Heart right ventricle (tissue), 16 donors: Measurements from ENCODE around the gene ANO2. TPM values are rescaled to one million over a fixed set of nuclear protein-coding genes. Genes with fewer than 3 reads are reported as not detected.

Experiments used
- ATAC-seq, 8 donors: fragments of 200-7000 bp; cut with Tn5 transposase; one replicate each; pipeline ENCODE4 v1.9.1; 2020; ENCODE audit warnings: mild to moderate bottlenecking in 8 of 8, moderate library complexity in 8 of 8, moderate number of reproducible peaks in 1 of 8
- DNase-seq, 2 donors: peaks; one replicate each; pipeline ENCODE4 v3.0.0-alpha.2; 2020
- H3K27ac ChIP-seq, 10 donors: fragments of 200-600 bp; sonication (generic) in 2 of 10; one replicate each; pipeline versions ENCODE4 v1.5.0 to v1.8.0; 2020 to 2022; ENCODE audit warnings: mild to moderate bottlenecking in 3 of 10
- H3K27me3 ChIP-seq, 7 donors: fragments of 200-600 bp; one replicate each; pipeline ENCODE4 v1.8.0; 2021 to 2022; ENCODE audit warnings: mild to moderate bottlenecking in 2 of 7
- H3K36me3 ChIP-seq, 9 donors: fragments of 200-600 bp; sonication (generic) in 1 of 9; one replicate each; pipeline versions ENCODE4 v1.5.0 to v1.8.0; 2020 to 2022; ENCODE audit warnings: mild to moderate bottlenecking in 2 of 9
- H3K4me1 ChIP-seq, 9 donors: fragments of 200-600 bp; sonication (generic) in 1 of 9; one replicate each; pipeline versions ENCODE4 v1.5.0 to v1.8.0; 2020 to 2022; ENCODE audit warnings: mild to moderate bottlenecking in 4 of 9
- H3K4me3 ChIP-seq, 10 donors: fragments of 200-600 bp; sonication (generic) in 2 of 10; one replicate each; pipeline versions ENCODE4 v1.5.0 to v1.8.0; 2020 to 2022; ENCODE audit warnings: mild to moderate bottlenecking in 7 of 10, moderate library complexity in 2 of 10
- H3K9me3 ChIP-seq, 11 donors: fragments of 200-600 bp in 10 of 11; sonication (generic) in 2 of 11; one replicate each; pipeline versions ENCODE4 v1.5.0 to v1.8.0; 2013 to 2022; ENCODE audit warnings: mild to moderate bottlenecking in 2 of 11, control low read depth in 1 of 11, moderate library complexity in 1 of 11
- WGBS, 2 donors: extraction: QIAGEN DNeasy Blood & Tissue Kit; methylation state at CpG; one replicate each; pipeline ENCODE4 v1.1.7; 2013; ENCODE audit warnings: inconsistent platforms in 1 of 2; 5-methylcytosine and 5-hydroxymethylcytosine counted together
- intact Hi-C, 10 donors: fragments of 100-400 bp; cut with DNase I; formaldehyde crosslinking; loops; one replicate each; pipeline versions ENCODE4 v1.11.1 to v1.14.2; 2022
- polyA plus RNA-seq, 2 donors: library from polyadenylated mRNA; stranded (reverse); fragments of 200-250 nt; gene quantifications; one replicate each; pipeline ENCODE4 v1.2.3, GENCODE V29; 2013
- total RNA-seq, 10 donors: library from RNA; stranded (reverse); fragmentation: NEBNext Ultra II Directional in 3 of 10; extraction: Animal tissue kit (Norgen Biotek cat#: 25700) in 3 of 10; gene quantifications; one replicate each; pipeline versions ENCODE4 v1.2.1 to v1.2.4, GENCODE V29; 2021 to 2023
- TF ChIP-seq, protein P1 (sequence below), 9 donors: fragments of 200-600 bp; sonication (generic) in 2 of 9; IDR thresholded peaks; one replicate each; pipeline versions ENCODE4 v1.5.0 to v1.8.0; 2021 to 2022; ENCODE audit warnings: antibody characterized with exemption in 9 of 9, mild to moderate bottlenecking in 5 of 9, moderate library complexity in 1 of 9
- donor health status: Arrhythmogenic right ventricular cardiomyopathy.
- donor health status: ischemic (EF 13 %, LVEDD 7.1; RV severe dilation, severe dysfunction).
- donor health status: healthy with polysubstance abuse.
- donor health status: DM: no; HTN: yes; CAD: no.
- donor health status: DM: no; HTN: no; CAD: no.
- donor health status: ischemic (EF 25% LVEDD 6.9; RV normal size, moderate dysfunction).
- donor health status: ischemic (EF 25% LVEDD 5.7; RV mildly dilated, moderate dysfunction).
- donor health status: healthy.
- donor health status: DM: yes; HTN: yes; CAD: no.
- donor health status: Ischemic cardiomyopathy.
- donor health status: ischemic (EF 35%, LVEDD 5.7; RV mildly dilated, moderate dysfunction).
- donor health status: nonischemic (EF 11% LVEDD 7.7; RV severe dilation, severe dysfunction).
- donor health status: DM: yes; HTN: yes; CAD: no.
- donor health status: PGD.
- donor health status: ischemic (EF 29% LVEDD 5.4; RV normal size, mild dysfunction).
- donor health status: nonischemic (EF 23%, LVEDD 6.1; RV moderate dilation, normal function).

ANO2 gene
- total and polyA plus RNA-seq, 12 donors: 4.0 to 15.2 (median 12.0) TPM

DNA sequence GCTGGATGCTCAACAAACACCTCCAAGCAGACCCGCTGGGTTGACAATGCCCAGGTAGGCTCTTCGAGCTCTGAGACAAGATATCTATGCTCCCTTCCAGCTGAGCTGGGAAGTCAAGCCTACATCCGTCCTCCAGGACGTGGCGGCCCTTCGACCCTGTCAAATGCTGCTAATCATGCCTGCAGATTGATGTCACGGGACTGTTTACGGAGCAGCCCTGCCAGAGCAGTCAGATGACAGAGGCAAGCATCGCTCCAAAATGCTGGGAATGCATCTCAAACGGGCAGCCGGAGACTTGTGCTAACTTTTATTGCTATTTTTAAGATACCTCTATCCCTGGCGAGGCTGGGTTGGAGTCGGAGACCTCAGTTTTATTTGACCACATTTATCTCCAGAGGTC is 373.9 kb downstream of the ANO2 start:
- H3K4me1 ChIP-seq: peaks cover 0 to 37% (median 8%) of the 10 kb centered on the region in 9 donors
- H3K36me3 ChIP-seq: peaks cover 0 to 18% (median 0%) of the 10 kb centered on the region in 9 donors
- TF ChIP-seq, protein P1, sequence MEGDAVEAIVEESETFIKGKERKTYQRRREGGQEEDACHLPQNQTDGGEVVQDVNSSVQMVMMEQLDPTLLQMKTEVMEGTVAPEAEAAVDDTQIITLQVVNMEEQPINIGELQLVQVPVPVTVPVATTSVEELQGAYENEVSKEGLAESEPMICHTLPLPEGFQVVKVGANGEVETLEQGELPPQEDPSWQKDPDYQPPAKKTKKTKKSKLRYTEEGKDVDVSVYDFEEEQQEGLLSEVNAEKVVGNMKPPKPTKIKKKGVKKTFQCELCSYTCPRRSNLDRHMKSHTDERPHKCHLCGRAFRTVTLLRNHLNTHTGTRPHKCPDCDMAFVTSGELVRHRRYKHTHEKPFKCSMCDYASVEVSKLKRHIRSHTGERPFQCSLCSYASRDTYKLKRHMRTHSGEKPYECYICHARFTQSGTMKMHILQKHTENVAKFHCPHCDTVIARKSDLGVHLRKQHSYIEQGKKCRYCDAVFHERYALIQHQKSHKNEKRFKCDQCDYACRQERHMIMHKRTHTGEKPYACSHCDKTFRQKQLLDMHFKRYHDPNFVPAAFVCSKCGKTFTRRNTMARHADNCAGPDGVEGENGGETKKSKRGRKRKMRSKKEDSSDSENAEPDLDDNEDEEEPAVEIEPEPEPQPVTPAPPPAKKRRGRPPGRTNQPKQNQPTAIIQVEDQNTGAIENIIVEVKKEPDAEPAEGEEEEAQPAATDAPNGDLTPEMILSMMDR (IDR thresholded peaks at IDR 0.05): no peak
- 37 to 46% methylated on average over 13 of the region's 13 CpGs for WGBS, 2 donors
- no peak overlapping the region for H3K27ac ChIP-seq
- H3K4me3 ChIP-seq: no peak overlapping the region
- intact Hi-C loops: no loop called here
- ATAC-seq: peak in 6 of 8 donors; percentile 31 to 70 (median 46)
- no peaks in the 10 kb centered on the region for H3K9me3 ChIP-seq
- H3K27me3 ChIP-seq: peaks cover 0 to 24% (median 0%) of the 10 kb centered on the region in 7 donors
- no peak for DNase-seq

DNA sequence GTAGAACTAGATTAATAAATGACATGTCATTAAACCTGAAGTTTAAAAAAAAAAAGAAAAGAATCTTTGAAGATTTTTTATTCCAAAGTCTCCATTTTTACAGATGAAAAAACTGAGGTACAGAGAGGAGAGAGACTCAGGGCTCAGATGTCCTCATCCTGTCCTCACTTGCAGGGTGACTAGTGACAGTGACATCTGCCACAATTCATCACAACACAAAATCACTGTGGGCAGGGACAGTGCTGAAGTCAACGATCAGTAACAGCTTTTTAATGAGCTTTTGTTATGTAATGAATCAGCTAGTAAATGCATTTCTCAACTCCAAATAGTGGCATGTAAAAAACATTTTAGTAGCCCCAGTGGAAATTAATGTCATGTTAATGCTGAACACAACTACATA is 374.6 kb downstream of the ANO2 start:
- WGBS, 2 donors: 43 to 53% methylated on average over 1 of the region's 1 CpG
- Histone ChIP-seq H3K4me3 (no peak overlapping the region), H3K27me3 (peaks cover 0 to 27% (median 0%) of the 10 kb centered on the region in 7 donors), H3K4me1 (peaks cover 0 to 30% (median 8%) of the 10 kb centered on the region in 9 donors), H3K27ac (no peak overlapping the region), H3K36me3 (peaks cover 0 to 21% (median 0%) of the 10 kb centered on the region in 9 donors), H3K9me3 (no peaks in the 10 kb centered on the region)
- TF ChIP-seq, protein P1 (IDR thresholded peaks at IDR 0.05): no peak
- DNase-seq: no peak
- intact Hi-C loops: no loop called here
- no peak for ATAC-seq

DNA sequence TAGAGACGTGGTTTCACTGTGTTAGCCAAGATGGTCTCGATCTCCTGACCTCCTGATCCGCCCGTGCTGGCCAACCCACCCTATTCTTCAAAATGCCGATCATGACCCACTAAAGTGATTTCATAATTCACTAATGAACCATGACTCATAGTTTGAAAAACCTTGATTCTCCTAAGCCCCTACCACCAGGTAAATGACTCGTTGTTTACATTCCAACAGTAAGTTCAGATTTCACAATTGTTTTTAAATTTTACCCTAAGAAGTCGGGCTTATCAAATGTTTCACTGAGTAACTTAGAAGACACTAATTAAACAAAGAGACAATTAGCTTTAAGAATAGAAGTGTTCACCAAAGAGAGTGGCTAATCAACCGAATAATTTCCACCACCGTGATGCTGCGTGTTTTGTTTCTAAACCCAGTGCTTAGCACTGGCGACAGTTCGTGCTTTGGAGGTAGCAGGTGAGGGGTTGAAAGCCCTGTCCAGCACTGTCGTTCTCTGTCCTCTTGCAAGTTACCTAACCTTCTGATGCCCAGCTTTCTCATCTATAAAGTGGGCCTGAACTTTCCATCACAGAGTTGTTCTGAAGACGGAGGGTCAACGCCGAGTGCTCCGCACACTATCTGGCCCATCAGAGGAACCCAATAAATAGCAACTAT is 376.6 kb downstream of the ANO2 start:
- Histone ChIP-seq H3K27me3 (peaks cover 0 to 27% (median 0%) of the 10 kb centered on the region in 7 donors), H3K36me3 (peaks cover 0 to 28% (median 0%) of the 10 kb centered on the region in 9 donors), H3K4me3 (no peak overlapping the region), H3K4me1 (peaks cover 0 to 29% (median 8%) of the 10 kb centered on the region in 9 donors), H3K27ac (no peak overlapping the region), H3K9me3 (no peaks in the 10 kb centered on the region)
- DNase-seq (no peak), ATAC-seq (no peak)
- intact Hi-C loops: loop anchor here in 1 of 10 donors (10.0 kb wide), 1 partner anchor 124 kb away; no protein-coding TSS in a partner anchor
- TF ChIP-seq, protein P1 (IDR thresholded peaks at IDR 0.05): no peak
- WGBS, 2 donors: 85 to 95% methylated on average over 17 of the region's 17 CpGs

DNA sequence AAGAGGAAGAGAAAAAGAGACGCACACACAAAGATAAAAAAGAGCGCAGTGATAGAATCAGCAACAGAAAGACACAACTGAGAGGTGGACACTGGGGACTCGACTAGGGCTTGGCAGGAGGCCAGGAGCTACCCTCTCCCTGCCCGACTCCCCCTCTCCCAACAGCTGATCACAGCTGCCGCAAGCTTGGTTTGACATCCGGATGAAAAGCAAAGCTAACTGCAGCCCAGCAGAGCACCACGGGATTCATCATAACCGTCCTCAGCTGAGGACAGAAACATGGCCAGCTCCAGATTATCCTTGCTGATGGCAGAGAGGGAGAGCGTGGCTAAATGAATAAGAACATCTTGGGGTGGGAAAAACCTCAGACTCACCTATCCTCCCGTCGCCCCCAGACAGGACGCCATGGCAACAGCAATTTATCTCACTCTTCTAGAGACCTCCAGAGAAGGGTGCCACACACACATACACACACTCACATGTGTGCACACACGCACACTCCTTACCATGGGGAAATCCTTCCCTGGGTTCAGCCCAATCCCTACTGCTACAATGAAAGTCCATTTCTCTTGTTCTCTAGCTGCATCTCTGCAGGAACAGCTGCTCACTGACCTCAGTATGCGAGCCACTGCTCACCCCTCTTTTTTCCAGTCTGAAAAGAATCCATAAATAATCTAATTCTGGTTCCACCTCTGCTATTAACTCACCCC is 377.9 kb downstream of the ANO2 start:
- peak; percentile 43 to 73 (median 65) for ATAC-seq
- H3K36me3 ChIP-seq: peaks cover 0 to 39% (median 0%) of the 10 kb centered on the region in 9 donors
- DNase-seq: peak; percentile 55 to 64
- H3K4me3 ChIP-seq: no peak overlapping the region
- TF ChIP-seq, protein P1 (IDR thresholded peaks at IDR 0.05): no peak
- H3K9me3 ChIP-seq: no peaks in the 10 kb centered on the region
- H3K27me3 ChIP-seq: peaks cover 0 to 27% (median 0%) of the 10 kb centered on the region in 7 donors
- 38 to 45% methylated on average over 14 of the region's 14 CpGs for WGBS, 2 donors
- intact Hi-C loops: loop anchor here in 1 of 10 donors (10.0 kb wide), 1 partner anchor 122 kb away; no protein-coding TSS in a partner anchor
- H3K4me1 ChIP-seq: peaks cover 0 to 28% (median 8%) of the 10 kb centered on the region in 9 donors
- no peak overlapping the region for H3K27ac ChIP-seq
